Ammon's horn (tissue), 1 donor: ENCODE results near the gene TFDP2.

ENCODE experiments used
- DNase-seq: peaks from one replicate; pipeline ENCODE4 v3.0.0-alpha.2; 2016; ENCODE audit warnings: low spot score

TFDP2 gene

GRCh38 chr3:141963301-141963700 lies 186.0 kb downstream of the TFDP2 start:
- DNase-seq = no peak

DNA sequence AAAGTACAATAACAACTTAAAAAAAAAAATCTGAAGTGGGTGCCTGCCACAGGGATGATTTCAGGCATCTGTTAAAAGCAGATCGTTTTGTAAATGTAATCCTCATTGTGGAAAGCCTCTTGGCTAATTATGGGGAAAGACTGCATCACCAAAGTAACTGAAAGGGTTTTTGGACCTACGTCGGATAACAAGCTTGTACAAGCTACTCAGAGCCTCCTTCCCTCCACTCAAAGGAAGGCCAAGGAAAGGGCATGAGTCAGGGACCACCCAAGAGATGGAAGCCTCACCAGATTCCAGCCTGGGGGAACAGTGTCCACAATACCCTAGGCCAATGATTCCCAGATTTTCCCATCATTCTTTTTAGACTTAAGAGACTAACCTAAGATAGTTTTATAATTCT lies 188.6 kb downstream of the TFDP2 start:
- DNase-seq = no peak

DNA sequence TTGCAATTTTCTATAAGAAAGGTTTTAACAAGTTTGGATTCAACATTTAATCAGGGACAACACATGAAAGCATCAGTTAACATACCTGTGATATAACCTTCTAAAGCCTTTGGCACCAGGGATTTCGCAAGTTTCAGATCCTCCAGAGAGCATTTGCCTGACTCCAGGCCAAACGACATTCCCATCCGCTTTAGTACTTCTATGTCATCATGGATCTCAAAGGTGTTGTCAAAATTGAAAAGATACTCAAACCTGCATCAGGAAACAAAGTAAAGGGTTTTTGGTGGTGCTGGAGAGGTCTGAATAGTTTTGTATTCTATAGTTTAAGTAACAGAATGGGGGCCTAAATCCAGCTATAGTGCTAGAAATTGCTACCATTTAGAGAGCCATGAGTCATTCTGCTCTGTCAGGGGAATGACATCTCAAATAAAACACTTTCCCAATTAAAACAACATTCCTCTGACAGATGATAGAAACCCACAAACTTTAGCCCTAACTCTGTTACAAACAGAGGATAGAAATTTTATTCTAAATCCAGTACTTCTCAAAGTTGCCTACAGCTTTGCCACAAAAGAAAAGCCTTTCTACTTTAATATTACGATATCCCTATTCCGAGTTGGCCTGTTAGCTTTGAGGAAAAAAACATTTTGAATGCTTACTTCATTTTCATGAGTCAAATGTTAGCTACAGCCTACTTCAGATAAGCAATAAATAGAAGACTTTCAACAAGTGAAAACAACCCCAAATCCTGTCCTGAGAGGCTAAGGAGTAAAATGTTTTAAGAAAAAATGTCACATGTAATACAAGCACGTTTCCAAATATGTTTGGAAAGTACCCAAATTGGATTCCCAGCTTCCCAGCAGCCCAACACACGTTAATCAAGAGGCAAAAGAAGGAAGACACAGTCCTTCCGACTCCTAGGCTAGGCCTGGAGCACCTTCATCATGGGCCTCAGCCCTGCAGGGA lies 189.5 kb downstream of the TFDP2 start:
- DNase-seq = no peak

DNA sequence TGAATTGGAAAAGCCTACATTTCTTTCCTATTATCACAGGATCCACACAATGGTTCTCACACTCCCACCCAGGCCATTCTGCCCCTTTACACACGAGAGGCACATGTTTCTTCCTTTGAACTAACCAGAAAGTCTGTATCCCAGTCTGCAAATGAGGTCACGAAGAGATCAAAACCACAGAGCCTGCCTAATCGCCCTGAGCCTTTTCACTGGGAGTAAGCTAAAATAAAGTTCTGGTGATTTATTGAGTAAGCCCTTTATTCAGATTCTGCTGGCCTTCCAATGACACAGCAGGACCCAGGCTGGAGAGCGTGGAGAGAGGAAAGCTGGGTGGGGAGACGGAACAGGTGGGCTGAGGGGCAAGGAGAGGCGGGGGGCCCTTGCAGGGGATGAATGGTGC lies 194.2 kb downstream of the TFDP2 start:
- no peak for DNase-seq

GRCh38 chr3:141952611-141953010 lies 196.7 kb downstream of the TFDP2 start:
- no peak for DNase-seq

DNA sequence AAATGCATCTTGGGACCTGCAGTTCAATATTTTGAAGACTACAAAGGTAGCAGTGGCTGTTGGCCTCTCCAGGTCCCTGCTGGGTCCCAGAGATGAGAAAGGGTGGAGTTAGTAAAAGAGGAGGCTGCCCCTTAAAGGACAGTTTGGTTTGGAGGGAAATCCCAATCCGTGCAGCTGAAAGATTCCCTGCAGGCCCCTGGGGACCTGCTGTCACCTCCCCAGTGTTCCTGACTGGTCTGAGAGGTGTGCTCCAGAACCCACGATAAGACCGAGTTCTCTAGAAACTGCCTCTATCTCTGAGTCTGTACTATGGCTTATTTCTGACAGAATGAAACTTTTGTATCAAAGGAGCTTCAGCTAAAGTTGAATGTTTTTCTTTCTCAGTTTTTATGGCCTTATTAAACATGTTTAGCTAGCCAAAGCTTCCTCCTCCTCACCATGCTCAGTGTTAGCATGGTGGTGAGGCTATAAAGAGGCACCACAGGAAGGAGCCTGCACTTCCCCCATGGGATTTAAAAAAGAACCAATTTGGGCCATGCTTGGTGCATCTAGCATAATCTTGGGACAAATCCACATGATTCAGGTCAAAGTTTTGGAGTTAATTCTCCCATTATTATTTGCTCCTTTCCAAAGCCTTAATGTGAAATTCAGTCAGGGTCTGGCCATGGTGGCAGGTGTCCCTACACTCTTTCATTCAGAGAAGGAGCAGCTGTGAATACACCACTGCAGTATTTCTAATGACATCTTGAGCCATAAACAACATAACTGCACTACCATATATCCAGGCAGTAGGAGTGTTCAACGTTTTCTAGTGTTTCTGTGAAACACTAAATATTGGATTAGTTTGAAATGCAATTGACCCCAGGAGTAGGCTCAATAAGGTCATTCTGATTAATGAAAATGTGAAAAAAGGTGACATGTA lies 198.5 kb downstream of the TFDP2 start:
- DNase-seq = no peak

GRCh38 chr3:141949972-141950371 lies 199.4 kb downstream of the TFDP2 start:
- DNase-seq = no peak

- DNase-seq = no peak
These were observed 199.9 kb downstream of the TFDP2 start for GRCh38 chr3:141949399-141949798.

DNA sequence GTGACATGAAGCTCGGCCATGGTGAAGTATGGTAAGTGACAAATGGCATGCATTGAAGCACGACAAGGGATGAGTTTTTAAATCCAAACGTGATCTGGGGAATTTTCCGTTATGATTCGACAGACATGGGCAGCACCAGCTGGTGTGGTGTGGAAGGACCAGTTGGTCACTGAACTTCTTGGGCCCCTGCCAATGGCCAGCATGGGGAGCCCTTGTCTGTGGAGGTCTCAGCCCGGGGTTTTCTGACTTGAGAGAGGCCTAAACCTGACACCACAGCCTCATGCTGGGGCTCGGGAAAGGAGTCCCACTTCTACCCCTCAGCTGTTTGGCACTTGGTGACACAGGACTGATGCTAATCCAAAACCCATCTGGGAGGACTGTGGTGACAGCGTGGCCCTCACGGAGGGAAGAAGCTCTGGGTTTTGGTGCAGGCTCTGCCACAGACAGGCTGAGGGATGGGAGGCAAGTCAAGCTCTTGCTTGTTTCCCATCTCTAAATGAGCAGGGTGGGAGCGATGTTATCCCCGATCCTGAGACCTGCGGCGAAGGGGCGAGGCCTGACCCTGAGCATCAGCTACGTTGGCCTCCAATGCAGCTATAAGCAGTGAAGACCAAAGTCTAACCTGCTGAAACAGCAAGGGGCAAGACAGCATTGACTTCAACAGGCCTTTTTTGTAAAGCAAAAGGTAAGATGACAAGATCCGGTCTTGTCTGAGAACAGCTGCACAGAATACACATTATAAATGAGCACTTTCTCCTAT lies 203.4 kb downstream of the TFDP2 start:
- no peak for DNase-seq

- DNase-seq = no peak
These were observed 207.3 kb downstream of the TFDP2 start for GRCh38 chr3:141942006-141942405.

- no peak for DNase-seq
These were observed 208.3 kb downstream of the TFDP2 start for GRCh38 chr3:141941093-141941492.

DNA sequence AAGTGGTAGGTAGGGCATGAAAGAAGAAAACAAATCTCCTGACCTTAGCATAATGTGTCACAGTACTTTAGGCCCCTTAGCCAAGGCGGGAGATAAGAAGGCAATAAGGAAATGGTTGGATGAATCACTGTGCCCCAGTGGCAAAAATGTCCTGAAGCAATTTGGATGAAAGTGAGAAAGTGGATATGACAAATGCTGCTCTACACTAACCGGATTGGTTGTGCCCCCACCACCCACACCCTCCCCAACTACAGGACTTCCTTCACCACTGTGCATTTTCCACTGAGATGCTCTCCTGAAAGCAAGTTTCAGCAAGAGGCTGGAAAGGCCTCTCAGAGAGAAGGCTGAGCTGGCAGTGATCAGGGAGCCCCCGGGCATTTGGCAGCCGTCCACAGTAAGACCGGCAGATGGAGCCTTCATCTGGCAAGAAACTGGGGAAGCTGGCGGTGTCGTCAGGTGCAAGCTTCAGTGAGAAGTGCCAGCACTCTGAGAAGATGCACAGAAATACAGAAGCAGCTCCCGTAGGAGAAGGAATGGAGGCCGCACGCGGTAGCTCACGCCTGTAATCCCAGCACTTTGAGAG lies 209.1 kb downstream of the TFDP2 start:
- peak; percentile 45 for DNase-seq

DNA sequence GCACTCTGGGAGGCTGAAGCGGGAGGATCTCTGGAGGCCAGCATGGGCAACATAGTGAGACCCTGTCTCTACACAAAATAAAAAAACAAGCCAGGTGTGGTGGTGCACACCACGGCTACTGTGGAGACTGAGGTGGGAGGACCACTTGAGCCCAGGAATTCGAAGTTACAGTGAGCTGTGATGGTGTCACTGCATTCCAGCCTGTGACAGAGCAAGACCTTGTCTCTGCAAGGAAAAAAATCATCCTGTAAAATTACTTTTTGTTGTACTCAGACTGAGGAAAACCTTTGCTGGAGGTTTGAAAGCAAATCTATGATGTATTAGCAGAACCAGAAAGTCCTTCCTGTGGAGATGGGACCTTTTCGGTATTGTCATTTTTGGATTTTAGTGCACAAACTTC lies 209.6 kb downstream of the TFDP2 start:
- no peak for DNase-seq

DNA sequence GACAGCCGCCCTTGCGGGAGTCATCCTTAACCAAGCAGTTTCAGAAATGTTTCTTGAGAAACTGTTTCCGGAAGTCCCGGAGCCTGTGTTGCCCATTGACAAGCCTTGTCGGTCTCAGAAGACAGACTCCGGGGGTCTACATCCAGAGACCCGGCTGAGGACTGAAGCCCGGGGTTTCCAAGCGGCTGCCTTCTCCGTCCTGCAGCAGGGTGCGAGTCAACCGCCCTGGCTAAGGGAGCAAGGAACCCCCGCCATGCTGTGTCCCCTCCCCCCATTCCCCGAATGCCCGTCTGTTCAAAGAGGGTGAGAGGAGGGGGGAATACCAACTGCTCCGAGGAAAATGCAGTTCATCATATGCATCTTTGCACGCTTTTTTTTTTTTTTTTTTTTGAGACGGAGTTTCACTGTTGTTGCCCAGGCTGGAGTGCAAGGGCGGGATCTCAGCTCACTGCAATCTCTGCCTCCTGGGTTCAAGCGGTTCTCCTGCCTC lies 211.3 kb downstream of the TFDP2 start:
- no peak for DNase-seq

DNA sequence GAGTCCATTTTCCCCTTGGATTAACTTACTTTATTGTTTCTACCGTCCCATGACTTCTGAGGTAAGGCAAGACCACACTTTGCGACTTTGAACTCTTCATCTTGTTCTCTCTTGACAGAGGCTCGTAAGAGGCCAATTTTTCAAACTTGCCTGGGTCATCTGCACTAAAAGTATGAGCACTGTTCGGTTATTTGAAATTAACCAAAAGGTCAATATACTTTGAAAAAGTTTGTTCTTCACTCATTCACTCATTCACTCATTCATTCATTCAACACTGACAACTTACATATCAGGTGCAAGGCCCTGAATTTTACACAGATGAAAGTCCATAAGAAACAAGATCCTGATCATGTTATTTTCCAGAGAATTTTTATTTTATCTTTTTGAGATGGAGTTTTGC lies 215.0 kb downstream of the TFDP2 start:
- no peak for DNase-seq

DNA sequence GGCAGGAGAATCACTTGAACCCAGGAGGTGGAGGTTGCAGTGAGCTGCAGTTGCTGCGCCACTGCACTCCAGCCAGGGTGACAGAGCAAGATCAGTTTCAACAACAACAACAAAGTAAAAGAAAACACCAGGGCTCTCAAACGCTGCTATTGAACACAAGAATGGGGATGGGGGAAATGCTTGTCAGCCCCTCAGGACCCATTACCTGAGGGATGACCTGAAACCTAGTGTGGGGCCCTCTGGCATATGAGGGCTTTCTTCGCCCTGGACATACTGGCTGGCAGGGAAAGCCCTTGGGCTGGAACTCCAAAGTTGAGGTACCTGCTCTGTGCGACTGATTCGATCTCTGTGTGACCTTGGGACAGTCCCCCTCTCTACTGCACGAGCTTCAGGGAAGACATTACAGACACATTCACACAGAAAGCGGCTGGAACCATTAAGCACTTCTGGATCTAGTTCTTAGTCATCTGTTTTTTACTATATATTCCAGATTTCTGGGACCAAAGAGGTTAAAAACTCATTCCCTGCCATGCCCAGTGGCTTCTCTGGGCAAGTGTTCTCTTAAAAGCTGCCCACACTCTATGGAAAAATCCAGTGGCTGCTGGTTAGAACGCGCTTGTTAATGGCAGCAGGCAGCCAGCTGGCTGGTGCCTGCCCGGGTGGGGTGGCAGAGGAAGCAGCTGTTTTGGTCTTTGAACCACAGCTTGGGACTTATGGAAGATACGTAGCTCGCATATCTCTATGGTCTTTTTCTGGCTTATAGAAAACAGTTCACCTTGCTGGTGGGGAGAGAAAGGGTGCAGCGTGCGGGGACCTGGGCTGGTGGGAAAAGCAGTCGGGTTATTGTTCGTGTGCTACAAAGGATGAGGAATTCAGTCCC lies 215.7 kb downstream of the TFDP2 start:
- DNase-seq = no peak

GRCh38 chr3:141930801-141931200 lies 218.5 kb downstream of the TFDP2 start:
- DNase-seq = no peak

- no peak for DNase-seq
These were observed 219.9 kb downstream of the TFDP2 start for GRCh38 chr3:141929341-141929995.

- no peak for DNase-seq
These were observed 220.6 kb downstream of the TFDP2 start for GRCh38 chr3:141928631-141929270.
